HG03025 (cell line): ENCODE measurements around the gene RASEF.

ENCODE experiments used
- ATAC-seq: cut with Tn5 transposase; IDR thresholded peaks from one replicate; pipeline ENCODE4 v1.9.1; 2021; ENCODE audit warnings: mild to moderate bottlenecking, moderate library complexity; ENCODE audit not compliant: unreplicated experiment, low FRiP score

Gene RASEF

DNA sequence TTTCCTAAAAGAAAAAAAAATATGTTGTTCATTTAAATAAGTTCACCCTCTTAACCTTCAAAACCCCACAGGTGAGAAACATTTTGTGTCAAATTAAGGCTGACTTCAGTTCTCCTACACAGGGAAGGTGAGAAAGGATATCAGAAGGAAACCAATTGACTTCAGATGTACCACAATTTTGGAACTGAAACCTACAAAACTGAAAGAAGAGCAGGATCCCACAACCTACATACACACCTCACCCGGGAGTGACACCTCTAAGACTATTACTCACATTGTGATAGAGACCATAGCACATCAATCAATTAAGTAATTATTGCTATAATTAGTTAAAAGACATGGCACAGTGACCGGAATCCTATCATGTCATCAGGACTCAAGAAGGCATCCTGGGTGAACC lies 47.0 kb downstream of the RASEF start:
- ATAC-seq = no peak

DNA sequence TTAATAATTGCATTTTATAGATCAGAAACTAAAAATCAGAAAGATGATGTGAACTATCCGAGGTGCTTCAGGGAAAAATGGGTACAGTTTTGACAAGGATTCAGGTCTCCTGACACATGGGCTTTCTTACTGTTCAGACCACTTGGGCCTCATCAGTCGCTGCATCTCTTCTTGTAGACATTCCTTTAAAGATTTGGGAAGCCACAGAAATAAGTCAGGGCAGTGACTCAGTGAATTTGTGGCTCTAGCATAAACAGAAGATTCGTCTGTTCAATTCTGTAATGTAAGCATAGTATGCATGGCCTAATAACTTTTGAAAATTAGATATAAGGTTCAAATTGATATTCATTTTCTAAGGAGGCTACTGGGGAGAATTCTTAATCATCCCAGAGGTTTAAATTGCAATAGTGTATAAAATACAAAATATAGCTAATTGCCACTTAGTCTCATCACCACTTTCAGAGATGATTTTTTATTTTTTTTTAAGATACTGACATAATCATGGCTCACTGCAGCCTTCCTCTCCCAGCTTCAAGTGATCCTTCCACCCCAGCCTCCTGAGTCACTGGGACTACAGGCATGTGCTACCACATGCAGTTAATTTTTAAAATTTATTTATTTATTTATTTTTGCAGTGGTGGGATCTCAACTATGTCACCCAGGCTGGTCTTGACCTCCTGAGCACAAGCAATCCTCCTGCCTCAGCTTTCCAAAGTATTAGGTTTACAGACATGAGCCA lies 48.9 kb downstream of the RASEF start:
- ATAC-seq = no peak

- ATAC-seq = no peak
Measured at GRCh38 chr9:83012922-83013838, 49.8 kb downstream of the RASEF start.

DNA sequence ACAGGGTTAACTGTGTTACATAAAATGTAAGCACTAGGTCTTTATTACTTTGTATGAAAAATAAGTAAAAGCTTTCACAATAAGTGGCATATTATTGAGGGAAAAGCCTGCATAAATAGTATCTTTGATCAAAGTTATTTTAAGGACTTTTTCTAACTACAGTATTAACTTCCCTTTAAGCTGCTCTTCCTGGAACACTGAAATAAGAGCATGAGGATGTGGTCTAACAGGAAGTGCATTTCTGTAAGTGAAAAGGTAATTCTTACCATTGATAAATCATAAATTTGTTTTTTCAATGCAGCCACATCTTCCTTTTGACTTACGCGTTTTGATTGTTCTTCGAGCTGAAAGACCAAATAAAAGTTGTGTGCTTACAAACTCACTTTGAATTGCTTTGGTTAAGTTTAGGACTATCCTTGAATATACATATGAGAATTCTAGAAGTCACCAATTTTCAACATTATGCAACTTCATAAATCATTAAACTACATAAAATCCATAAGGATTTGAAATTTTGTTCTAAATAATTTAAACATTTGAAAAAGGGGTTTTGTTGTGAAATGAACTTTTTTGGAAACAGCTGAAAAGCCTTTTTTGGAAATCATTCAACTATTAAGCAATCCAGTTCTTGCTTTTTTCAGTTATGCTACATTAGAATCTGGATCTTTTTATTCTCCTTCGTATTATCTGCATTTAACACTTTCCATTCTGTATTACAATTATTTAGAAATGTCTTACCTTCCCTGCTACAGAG lies 50.6 kb downstream of the RASEF start:
- no peak for ATAC-seq

DNA sequence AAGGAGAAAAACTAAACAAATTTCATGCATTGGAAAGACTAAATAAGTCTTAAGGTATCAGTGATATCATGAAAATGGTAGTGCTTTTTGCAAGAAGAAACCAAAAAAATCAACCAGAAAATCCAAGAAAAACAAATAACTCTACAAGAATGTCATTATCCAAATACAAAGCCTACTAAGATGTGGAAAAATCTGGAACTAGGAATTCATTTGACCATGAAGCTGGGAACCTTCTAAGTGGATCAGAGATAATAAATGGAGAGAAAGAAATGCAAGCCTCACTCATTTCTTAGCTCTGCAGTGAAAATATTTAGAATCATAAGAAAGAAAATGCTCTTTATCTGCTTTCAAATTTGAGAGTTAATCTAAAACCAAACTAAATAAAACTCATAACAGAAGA lies 51.3 kb downstream of the RASEF start:
- no peak for ATAC-seq

DNA sequence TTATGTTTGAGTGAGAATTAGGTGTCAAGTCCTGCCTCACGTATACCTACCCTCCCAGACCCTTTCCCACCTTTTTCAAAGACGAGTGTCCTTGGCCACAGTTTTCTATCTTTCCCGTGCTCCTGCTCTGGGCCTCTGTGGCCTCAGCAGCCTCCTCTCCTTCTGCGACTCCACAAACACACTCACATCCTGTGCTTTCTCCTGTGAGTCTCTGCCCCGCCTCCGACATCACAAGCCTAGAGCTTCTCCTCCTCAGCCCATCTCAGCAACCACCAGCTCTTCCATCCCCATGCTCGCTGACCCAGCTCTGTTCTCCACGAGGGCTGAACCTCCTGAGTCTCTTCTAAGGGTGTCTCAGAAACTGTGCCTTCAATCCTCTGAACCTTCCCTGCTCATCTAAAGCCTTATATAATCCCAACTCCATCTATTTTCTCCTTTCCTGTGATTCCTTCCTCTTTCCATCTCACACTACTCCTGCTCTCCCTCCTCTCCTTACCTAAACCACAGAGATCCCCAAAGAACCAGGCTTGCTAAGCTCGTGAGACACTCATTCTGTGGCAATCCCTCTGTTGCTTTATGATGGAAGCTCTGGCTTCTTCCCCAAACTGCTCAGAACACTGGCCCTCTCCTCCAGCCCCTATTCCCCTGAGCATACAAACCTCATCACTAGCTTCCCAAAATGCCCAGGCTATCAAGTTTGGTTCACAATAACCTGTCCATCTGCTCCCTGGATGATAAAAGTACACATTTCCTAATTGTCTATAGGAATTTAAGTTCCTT lies 55.2 kb downstream of the RASEF start:
- no peak for ATAC-seq

DNA sequence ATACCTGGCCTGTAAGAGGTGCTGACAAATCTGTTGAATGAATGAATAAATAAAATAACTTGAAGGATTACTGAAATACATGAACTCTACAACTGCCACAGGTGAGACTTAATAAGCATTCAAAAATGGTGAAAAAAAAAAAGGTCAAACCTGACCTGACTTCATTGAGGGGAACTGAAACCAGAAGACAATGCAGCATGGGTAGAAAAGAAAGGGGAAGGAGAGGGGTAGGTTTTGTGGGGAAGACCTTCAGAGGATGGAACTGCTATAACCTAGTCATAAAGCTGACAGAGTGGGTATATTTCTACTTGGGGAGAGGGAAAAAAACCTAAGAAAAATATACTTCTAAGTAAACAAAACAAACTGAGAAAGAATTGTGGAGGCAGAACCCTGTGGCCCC lies 56.6 kb downstream of the RASEF start:
- no peak for ATAC-seq

GRCh38 chr9:83005963-83006362 lies 57.0 kb downstream of the RASEF start:
- no peak for ATAC-seq

GRCh38 chr9:83005361-83005760 lies 57.6 kb downstream of the RASEF start:
- ATAC-seq = no peak

DNA sequence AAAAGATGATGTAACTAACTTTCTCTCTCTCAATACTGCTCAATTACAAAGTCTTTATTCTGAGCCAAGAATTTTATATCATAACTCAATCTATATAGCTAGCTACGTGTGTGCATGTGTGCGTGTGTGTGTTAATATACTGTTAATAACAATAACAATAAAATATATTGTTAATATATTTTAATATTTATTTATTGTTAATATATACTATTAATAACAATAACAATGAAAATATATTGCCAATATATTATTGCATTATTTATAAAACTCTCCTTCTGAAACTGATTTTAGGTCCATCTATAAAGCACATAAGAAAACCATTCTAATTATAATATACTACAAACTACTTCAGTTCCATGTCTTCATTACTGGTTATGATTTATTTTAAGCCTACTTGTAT lies 60.6 kb downstream of the RASEF start:
- ATAC-seq = no peak

DNA sequence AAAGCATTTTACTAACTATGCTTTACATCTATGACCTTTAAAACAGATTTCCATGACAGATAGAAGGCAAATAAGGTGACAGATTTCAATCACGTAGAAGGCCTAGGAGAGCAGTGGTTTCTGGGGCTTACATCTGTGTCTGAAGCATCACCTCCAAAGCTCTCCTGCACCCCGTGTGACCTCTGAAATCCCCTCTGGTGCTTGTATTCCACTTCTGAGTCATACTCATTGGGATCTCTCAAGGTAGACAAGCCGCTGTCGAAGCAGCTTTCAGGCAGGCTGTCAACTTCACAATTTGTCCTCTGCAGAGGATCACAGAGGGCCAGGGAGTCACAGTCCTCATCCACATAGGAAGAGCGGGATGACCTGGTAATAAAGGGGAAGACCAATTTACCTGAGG lies 62.2 kb downstream of the RASEF start:
- no peak for ATAC-seq

GRCh38 chr9:82998409-82998808 lies 64.5 kb downstream of the RASEF start:
- ATAC-seq = no peak

- ATAC-seq = no peak
Measured at GRCh38 chr9:82997476-82998140, 65.3 kb downstream of the RASEF start.

DNA sequence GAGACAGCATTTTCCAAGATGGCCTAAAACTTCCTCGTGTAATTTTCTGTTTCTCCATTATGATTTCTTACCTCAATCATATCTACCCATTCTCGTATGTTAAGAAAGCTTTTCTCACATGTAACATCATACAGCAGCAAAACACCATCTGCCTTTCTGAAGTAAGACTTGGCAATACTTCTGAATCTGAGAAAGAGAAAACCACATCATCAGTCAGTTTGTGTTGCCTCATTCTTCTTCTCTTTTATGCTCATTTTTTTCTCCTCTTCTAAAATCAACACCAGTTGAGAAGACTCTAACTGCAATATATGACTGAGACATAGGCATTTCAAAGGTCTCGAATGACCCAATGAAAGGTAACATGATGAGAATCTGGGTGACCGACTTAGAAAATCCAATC lies 66.0 kb downstream of the RASEF start:
- no peak for ATAC-seq

DNA sequence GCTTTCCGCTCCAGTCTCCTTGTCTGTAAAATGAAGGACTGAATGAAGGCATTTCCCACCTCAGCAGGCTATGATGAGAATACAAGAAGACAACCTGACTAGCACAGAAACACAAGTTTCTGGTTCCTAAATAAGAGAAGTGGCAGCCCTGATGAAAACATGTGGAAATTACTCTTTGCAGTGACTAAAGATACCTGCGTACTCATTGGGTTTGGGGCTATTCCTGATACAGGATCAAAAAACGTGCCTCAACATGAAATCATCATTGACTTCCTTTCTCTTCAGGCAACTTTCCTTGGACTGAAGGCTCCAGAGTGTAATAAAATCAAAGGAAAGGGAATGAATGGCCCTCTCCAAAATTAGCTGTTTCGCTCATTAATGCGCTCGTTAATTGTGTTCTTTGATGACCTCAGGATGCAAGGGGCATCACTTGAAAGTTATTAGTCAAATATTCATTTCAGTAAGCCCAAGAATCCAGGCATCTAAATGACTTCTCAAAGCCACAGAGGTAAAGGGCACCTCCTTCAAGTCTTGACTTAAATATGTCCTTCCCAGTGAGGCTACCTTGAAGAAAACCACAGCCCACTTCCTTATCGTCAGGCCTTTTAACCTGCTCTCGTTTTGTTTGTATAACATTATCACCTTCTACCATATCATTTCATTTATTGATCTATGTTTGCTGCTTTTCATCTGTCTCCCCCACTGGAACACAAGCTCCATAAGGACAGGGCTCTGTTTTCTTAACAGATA lies 68.9 kb downstream of the RASEF start:
- no peak for ATAC-seq

DNA sequence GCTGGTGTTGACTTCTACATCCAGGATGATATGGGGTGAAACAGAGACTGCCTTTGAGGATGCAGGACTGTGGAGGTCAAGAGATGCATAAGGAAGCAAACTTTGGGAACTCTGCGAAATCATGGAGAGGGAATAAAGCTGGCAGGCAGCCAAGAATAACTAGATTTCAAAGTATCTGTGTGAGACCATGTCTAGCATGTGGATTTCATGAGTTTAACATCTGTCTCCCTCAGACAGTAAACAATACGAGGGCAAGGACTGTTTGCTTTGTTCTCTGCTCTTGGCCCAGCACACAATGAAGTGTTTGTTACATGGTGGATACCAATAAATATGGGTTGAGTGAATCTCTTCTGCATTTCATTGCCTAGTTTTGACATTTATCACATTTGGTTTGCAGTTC lies 71.3 kb downstream of the RASEF start:
- ATAC-seq = no peak

- no peak for ATAC-seq
Measured at GRCh38 chr9:82989929-82990328, 73.0 kb downstream of the RASEF start.

- ATAC-seq = no peak
Measured at GRCh38 chr9:82988488-82988887, 74.5 kb downstream of the RASEF start.
